HepG2 (cell line): Measurements from ENCODE around the gene HCFC2. TPM values are rescaled to one million over a fixed set of nuclear protein-coding genes. Genes with fewer than 3 reads are reported as not detected.

ENCODE experiments used
- ARHGAP35 ChIP-seq: sonication (generic); formaldehyde crosslinking; IDR thresholded peaks from 2 replicates; pipeline ENCODE4 v1.9.0; 2022; ENCODE audit warnings: mild to moderate bottlenecking, inconsistent platforms, moderate library complexity, missing genetic modification reagents, borderline replicate concordance
- CHD2 ChIP-seq: IDR thresholded peaks from 2 replicates; pipeline ENCODE4 v1.6.1; 2011; ENCODE audit warnings: low read depth, low read length, improper control_type of control experiment
- FOXA3 ChIP-seq: IDR thresholded peaks from 2 replicates; pipeline ENCODE4 v1.6.1; 2016; ENCODE audit warnings: missing genetic modification reagents, missing compliant biosample characterization
- FOXC1 ChIP-seq: sonication (generic); formaldehyde crosslinking; IDR thresholded peaks from 2 replicates; pipeline ENCODE4 v1.8.0; 2022; ENCODE audit warnings: mild to moderate bottlenecking, missing genetic modification reagents, borderline replicate concordance
- FOXO4 ChIP-seq: sonication (generic); formaldehyde crosslinking; conservative IDR thresholded peaks from 2 replicates; pipeline ENCODE4 v1.8.1; 2023; ENCODE audit warnings: missing genetic modification reagents
- MLLT10 ChIP-seq: sonication (generic); formaldehyde crosslinking; IDR thresholded peaks from 2 replicates; pipeline ENCODE4 v1.4.0; 2020; ENCODE audit warnings: missing genetic modification reagents
- MTF2 ChIP-seq: sonication (generic); formaldehyde crosslinking; IDR thresholded peaks from 2 replicates; pipeline ENCODE4 v1.5.0; 2020; ENCODE audit warnings: missing genetic modification reagents, borderline replicate concordance
- NFE2L1 ChIP-seq: sonication (generic); formaldehyde crosslinking; IDR thresholded peaks from 2 replicates; pipeline ENCODE4 v1.4.0; 2020; ENCODE audit warnings: missing genetic modification reagents, mild to moderate bottlenecking, borderline replicate concordance
- RNF219 ChIP-seq: sonication (generic); formaldehyde crosslinking; IDR thresholded peaks from 2 replicates; pipeline ENCODE4 v1.5.0; 2020; ENCODE audit warnings: mild to moderate bottlenecking, missing genetic modification reagents
- SMAD3 ChIP-seq: sonication (generic); formaldehyde crosslinking; IDR thresholded peaks from 2 replicates; pipeline ENCODE4 v1.4.0; 2020; ENCODE audit warnings: missing genetic modification reagents
- SMAD9 ChIP-seq: sonication (generic); formaldehyde crosslinking; IDR thresholded peaks from 2 replicates; pipeline ENCODE4 v1.5.1; 2020; ENCODE audit warnings: mild to moderate bottlenecking, missing genetic modification reagents
- SNAI1 ChIP-seq: sonication (generic); formaldehyde crosslinking; IDR thresholded peaks from 2 replicates; pipeline ENCODE4 v1.5.0; 2020; ENCODE audit warnings: mild to moderate bottlenecking, missing genetic modification reagents, borderline replicate concordance
- SNAPC2 ChIP-seq: sonication (generic); formaldehyde crosslinking; IDR thresholded peaks from 2 replicates; pipeline ENCODE4 v1.8.1; 2022; ENCODE audit warnings: mild to moderate bottlenecking, missing genetic modification reagents
- ZC3H4 ChIP-seq: sonication (generic); formaldehyde crosslinking; IDR thresholded peaks from 2 replicates; pipeline ENCODE4 v1.4.0; 2020; ENCODE audit warnings: missing genetic modification reagents, borderline replicate concordance
- ZFX ChIP-seq: sonication (generic); formaldehyde crosslinking; IDR thresholded peaks from 2 replicates; pipeline ENCODE4 v1.4.0; 2020; ENCODE audit warnings: mild to moderate bottlenecking, low read depth, missing genetic modification reagents, moderate library complexity
- ZFY ChIP-seq: sonication (generic); formaldehyde crosslinking; IDR thresholded peaks from 2 replicates; pipeline ENCODE4 v1.4.0; 2020; ENCODE audit warnings: missing genetic modification reagents
- ZFYVE20 ChIP-seq: sonication (generic); formaldehyde crosslinking; IDR thresholded peaks from 2 replicates; pipeline ENCODE4 v1.8.0; 2023; ENCODE audit warnings: low read depth, mild to moderate bottlenecking, moderate library complexity, missing genetic modification reagents, borderline replicate concordance
- ZHX1 ChIP-seq: sonication (generic); formaldehyde crosslinking; IDR thresholded peaks from 2 replicates; pipeline ENCODE4 v1.8.1; 2022; ENCODE audit warnings: low read depth, mild to moderate bottlenecking, missing genetic modification reagents
- ZNF143 ChIP-seq: sonication (generic); formaldehyde crosslinking; IDR thresholded peaks from 2 replicates; pipeline ENCODE4 v1.4.0; 2020; ENCODE audit warnings: missing genetic modification reagents
- ZNF333 ChIP-seq: sonication (generic); formaldehyde crosslinking; IDR thresholded peaks from 2 replicates; pipeline ENCODE4 v1.4.0; 2020; ENCODE audit warnings: mild to moderate bottlenecking, missing genetic modification reagents, borderline replicate concordance
- ZNF451 ChIP-seq: sonication (generic); formaldehyde crosslinking; IDR thresholded peaks from 2 replicates; pipeline ENCODE4 v1.5.0; 2020; ENCODE audit warnings: mild to moderate bottlenecking, missing genetic modification reagents
- ZNF605 ChIP-seq: sonication (generic); formaldehyde crosslinking; IDR thresholded peaks from 2 replicates; pipeline ENCODE4 v1.8.0; 2022; ENCODE audit warnings: mild to moderate bottlenecking, missing genetic modification reagents
- polyA plus RNA-seq, 8 experiments: library from polyadenylated mRNA; depleted of rRNA in 3 of 8; stranded (reverse) in 7 of 8; unstranded in 1 of 8; fragments of >200 nt; fragmentation: Illumina TruSeq in 4 of 8; extraction: Trizol in 4 of 8; gene quantifications; 2 replicates each; pipeline versions ENCODE4 v1.2.1 to v1.2.3, GENCODE V29; 2011 to 2016; ENCODE audit warnings: low read depth in 4 of 8, missing spikeins in 1 of 8, mixed read lengths in 1 of 8; ENCODE audit not compliant: insufficient read depth in 1 of 8
- total RNA-seq, 5 experiments: library from RNA; depleted of rRNA; stranded (reverse); fragments of >200 nt; fragmentation: Illumina TruSeq; extraction: Trizol; gene quantifications; 2 replicates each; pipeline ENCODE4 v1.2.3, GENCODE V29; 2016; ENCODE audit warnings: low read depth in 1 of 5
- TF ChIP-seq, protein P1 (sequence below): sonication (generic); formaldehyde crosslinking; IDR thresholded peaks from 2 replicates; pipeline ENCODE4 v1.5.0; 2020; ENCODE audit warnings: missing genetic modification reagents

The HCFC2 gene
- total and polyA plus RNA-seq, 2 of the 13 experiments (the other 11 are each of a cell fraction or from before 2014, with no cell fraction given) = 3.7 to 4.9 TPM

DNA sequence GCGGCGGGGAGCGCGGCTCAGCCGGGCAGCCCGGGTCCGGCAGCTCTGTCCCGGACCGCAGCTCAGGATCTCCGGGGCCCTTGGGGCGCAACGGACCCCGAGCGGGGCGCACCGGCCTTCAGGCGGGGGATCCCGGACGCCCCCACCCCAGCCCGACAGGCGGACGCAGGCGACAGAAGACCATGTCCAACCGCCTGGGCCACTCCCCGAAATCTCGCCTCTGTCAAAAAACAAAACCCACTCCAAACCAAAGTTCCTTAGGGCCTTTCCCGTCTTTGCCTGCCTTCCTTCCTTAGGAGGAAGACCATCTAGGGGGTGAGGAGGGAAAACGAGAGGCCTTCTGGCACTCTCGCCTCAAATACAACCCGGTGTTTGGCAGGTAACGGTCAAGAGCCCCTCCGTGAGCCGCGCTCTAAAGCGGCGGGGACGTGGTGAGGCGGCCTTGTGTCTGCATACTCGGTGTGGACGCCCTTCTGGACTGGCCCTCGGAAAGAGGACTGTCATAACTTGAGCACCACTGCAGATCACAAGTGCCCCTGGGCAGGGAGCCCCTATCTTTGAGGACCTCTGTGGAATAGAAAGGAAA lies 604 bp downstream of the HCFC2 start (continued):
- TF ChIP-seq ZNF333 = no peak
- TF ChIP-seq SMAD9 (CRISPR knock-in tag) = no peak
- TF ChIP-seq ZFYVE20 (CRISPR knock-in tag) = no peak
- TF ChIP-seq ZNF143 (CRISPR knock-in tag) = no peak
- no peak for TF ChIP-seq SNAPC2
- TF ChIP-seq SMAD3 (CRISPR knock-in tag) = no peak
- TF ChIP-seq FOXC1 (CRISPR knock-in tag) = peak; percentile 36; the same call in 1 of the 2 replicates
- peak; percentile 45; the same call in 1 of the 2 replicates for TF ChIP-seq MTF2 (CRISPR knock-in tag)
- TF ChIP-seq ZC3H4 = no peak
- no peak for TF ChIP-seq NFE2L1 (CRISPR knock-in tag)
- 0 out of 2 replicates have a peak, but pooled peaks have one; percentile 1 for TF ChIP-seq ZNF451
- TF ChIP-seq, protein P1, sequence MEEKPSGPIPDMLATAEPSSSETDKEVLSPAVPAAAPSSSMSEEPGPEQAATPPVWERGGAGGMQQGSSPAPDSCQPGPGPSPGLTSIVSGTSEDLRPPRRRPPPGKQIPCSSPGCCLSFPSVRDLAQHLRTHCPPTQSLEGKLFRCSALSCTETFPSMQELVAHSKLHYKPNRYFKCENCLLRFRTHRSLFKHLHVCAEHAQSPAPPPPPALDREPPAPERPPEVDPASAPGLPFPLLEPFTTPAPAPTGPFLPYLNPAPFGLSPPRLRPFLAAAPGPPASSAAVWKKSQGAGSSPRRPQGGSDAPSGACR (CRISPR knock-in tag) = 0 out of 2 replicates have a peak, but pooled peaks have one; percentile 43
- peak; percentile 20; the same call in 1 of the 2 replicates for TF ChIP-seq ZFX
- TF ChIP-seq ARHGAP35 = peak; percentile 8; the same call in 1 of the 2 replicates
- 0 out of 2 replicates have a peak, but pooled peaks have one; percentile 35 for TF ChIP-seq FOXO4 (CRISPR knock-in tag)
- 0 out of 2 replicates have a peak, but pooled peaks have one; percentile 29 for TF ChIP-seq ZNF605 (CRISPR knock-in tag)
- no peak for TF ChIP-seq MLLT10
- no peak for TF ChIP-seq FOXA3 (CRISPR knock-in tag)
- TF ChIP-seq RNF219 (CRISPR knock-in tag) = no peak
- TF ChIP-seq SNAI1 (CRISPR knock-in tag) = peak; percentile 7; the same call in 1 of the 2 replicates
- TF ChIP-seq CHD2 = no peak
- 0 out of 2 replicates have a peak, but pooled peaks have one; percentile 6 for TF ChIP-seq ZHX1 (CRISPR knock-in tag)
- peak; percentile 43; the same call in 1 of the 2 replicates for TF ChIP-seq ZFY (CRISPR knock-in tag)
